Lower leg skin (tissue), 3 donors: Measurements from ENCODE around the gene DUOXA1.

Experiments used
- POLR2A ChIP-seq, 2 donors: fragments of 450-650 bp; IDR thresholded peaks; one replicate each; pipeline ENCODE4 v1.6.1; 2016 to 2017; ENCODE audit warnings: antibody characterized with exemption in 2 of 2, mild to moderate bottlenecking in 1 of 2, moderate library complexity in 1 of 2
- TF ChIP-seq, protein P1 (sequence below), 3 donors: fragments of 450-650 bp; IDR thresholded peaks; one replicate each; pipeline ENCODE4 v1.5.1; 2016; ENCODE audit warnings: antibody characterized with exemption in 3 of 3, mild to moderate bottlenecking in 3 of 3, moderate library complexity in 2 of 3

DNA sequence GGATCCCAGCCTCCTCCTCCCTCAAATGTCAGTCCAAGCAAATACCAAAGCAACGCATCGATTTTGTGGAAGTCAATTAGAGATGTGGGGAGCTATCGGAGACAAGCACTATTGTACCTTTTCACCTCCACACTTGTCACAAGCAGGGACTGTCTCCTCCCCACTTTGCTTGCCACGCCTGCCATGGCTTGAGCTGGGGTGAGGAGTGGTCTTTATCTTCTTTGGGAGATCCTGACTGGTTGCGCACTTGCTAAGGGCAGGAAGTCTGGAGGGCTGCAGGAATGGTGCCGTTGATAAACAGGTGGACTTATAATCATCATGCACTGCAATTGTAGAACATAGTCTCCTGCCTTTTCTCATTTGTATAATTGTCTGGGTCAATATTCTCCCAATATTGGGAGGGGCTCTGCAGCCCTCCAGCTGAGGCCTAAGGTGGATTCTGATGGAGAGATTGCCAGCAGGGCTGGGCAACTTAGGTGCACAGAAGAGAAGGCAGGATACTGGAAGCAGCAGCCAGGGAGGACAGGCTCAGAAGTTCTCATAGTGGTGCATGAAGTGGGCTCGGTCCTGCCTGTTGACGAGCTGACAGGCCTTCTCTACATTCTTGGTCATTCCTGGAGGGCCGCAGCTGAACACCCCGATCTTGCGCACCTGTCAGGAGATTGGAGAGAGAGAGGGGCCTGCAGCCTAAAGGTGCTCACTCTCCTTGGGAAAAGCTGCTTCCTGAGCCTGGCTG lies 35.9 kb downstream of the DUOXA1 start:
- TF ChIP-seq, protein P1, sequence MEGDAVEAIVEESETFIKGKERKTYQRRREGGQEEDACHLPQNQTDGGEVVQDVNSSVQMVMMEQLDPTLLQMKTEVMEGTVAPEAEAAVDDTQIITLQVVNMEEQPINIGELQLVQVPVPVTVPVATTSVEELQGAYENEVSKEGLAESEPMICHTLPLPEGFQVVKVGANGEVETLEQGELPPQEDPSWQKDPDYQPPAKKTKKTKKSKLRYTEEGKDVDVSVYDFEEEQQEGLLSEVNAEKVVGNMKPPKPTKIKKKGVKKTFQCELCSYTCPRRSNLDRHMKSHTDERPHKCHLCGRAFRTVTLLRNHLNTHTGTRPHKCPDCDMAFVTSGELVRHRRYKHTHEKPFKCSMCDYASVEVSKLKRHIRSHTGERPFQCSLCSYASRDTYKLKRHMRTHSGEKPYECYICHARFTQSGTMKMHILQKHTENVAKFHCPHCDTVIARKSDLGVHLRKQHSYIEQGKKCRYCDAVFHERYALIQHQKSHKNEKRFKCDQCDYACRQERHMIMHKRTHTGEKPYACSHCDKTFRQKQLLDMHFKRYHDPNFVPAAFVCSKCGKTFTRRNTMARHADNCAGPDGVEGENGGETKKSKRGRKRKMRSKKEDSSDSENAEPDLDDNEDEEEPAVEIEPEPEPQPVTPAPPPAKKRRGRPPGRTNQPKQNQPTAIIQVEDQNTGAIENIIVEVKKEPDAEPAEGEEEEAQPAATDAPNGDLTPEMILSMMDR (IDR thresholded peaks at IDR 0.05): no peak
- no peak for TF ChIP-seq POLR2A (IDR thresholded peaks at IDR 0.05)
